ENCODE results near the gene RAB37. TPM values are rescaled to one million over a fixed set of nuclear protein-coding genes. Genes with fewer than 3 reads are reported as not detected.

The RAB37 gene
- total RNA-seq, 1 donor from 2014 or later: 0.32 TPM

DNA sequence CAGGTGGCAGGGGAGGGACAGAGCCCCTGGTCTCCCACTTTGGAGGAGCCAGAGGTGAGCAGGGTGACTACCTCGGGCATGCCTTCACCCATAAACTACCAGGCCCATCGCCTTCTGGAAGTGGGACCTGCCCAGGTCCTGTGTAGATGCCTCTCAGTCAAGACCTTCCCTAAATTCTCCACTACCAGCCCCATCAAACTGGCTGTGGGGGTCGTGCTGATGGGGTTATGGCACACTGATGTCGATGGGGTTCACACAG lies 5.8 kb upstream of the RAB37 start:
- Histone ChIP-seq H3K9me3 (no peaks in the 10 kb centered on the region), H3K4me1 (peaks cover 0 to 2% of the 10 kb centered on the region in 2 donors), H3K27ac (no peak overlapping the region), H3K36me3 (no peaks in the 10 kb centered on the region), H3K4me3 (no peak overlapping the region), H3K27me3 (peaks cover under 1% of the 10 kb centered on the region)
- TF ChIP-seq, protein P1, sequence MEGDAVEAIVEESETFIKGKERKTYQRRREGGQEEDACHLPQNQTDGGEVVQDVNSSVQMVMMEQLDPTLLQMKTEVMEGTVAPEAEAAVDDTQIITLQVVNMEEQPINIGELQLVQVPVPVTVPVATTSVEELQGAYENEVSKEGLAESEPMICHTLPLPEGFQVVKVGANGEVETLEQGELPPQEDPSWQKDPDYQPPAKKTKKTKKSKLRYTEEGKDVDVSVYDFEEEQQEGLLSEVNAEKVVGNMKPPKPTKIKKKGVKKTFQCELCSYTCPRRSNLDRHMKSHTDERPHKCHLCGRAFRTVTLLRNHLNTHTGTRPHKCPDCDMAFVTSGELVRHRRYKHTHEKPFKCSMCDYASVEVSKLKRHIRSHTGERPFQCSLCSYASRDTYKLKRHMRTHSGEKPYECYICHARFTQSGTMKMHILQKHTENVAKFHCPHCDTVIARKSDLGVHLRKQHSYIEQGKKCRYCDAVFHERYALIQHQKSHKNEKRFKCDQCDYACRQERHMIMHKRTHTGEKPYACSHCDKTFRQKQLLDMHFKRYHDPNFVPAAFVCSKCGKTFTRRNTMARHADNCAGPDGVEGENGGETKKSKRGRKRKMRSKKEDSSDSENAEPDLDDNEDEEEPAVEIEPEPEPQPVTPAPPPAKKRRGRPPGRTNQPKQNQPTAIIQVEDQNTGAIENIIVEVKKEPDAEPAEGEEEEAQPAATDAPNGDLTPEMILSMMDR (IDR thresholded peaks at IDR 0.05): no peak
- intact Hi-C loops (cut with DNase I): no loop called here
- no peak for DNase-seq (ENCODE audit: low spot score in 2 of 2)

DNA sequence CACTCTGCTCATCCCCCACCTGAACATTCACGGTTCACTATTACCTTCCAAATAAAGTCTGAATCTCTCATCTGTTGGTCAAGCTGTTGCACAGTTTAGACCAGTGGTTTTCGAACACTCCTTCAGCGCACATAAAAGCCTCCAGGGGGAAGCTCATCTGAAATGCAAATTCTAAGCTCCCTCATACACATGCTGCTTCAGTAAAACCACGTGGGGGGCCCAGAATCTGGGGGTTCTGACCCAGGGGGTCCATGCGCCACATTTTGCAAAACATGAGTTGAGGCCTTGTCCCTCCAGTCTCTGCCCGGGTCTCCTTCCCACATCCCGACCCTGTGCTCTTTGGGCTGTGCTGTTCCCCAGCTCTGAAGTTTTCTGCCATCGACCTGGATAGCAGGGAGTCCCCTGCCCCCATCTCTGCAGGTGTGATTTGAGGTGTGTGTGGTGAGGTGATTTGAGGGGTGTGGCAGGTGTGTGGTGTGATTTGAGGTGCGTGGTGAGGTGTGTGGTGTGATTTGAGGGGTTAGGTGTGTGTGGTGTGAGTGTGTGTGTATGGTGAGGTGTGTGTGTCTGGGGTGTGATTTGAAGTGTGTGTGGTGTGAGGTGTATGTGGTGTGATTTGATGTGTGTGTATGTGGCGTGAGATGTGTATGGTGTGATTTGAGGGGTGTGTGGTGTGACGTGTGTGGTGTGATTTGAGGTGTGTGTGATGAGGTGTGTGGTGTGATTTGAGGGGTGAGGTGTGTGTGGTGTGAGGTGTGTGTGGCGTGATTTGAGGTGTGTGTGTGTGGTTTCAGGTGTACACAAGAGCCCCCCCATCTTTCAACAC lies 4.8 kb upstream of the RAB37 start:
- intact Hi-C loops (cut with DNase I): no loop called here
- TF ChIP-seq, protein P1 (IDR thresholded peaks at IDR 0.05): no peak
- Histone ChIP-seq H3K9me3 (no peaks in the 10 kb centered on the region), H3K4me3 (no peak overlapping the region), H3K36me3 (no peaks in the 10 kb centered on the region), H3K27me3 (peaks cover 10% of the 10 kb centered on the region), H3K4me1 (peaks cover 4 to 10% of the 10 kb centered on the region in 2 donors), H3K27ac (no peak overlapping the region)
- no peak for DNase-seq (ENCODE audit: low spot score in 2 of 2)

DNA sequence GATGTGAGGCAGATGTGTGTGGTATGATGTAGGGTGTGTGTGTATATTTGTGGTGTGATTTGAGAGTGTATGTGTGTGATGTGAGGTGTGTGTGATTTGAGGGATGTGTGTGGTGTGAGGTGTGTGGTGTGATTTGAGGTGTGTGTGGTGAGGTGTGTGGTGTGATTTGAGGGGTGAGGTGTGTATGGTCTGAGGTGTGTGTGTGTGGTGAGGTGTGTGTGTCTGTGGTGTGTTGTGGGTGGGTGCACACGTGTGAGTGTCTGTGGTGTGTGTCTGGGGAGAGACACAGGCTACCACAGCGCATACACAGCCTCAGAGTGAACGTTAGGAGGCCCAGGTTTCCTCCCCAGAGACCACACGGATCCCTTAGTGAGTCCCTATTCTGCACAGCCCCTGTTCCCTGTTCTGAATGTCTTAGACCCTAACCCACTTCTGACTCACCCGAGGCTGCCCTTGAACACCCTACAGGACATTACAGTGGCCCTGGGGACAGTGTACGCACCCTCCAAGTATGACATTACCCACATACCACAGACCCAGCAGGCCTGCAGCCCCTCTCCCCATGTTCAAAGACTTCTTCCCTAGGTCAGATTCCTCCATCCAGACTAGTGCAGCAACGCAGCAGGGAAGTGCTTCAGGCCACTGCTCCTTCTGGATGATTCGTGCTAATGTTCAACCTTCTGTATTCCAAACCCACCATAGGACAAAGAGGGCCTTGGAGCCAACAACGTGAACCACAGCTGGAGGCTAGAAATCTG lies 3.5 kb upstream of the RAB37 start:
- Histone ChIP-seq H3K27ac (no peak overlapping the region), H3K9me3 (no peaks in the 10 kb centered on the region), H3K27me3 (peaks cover 10% of the 10 kb centered on the region), H3K4me3 (no peak overlapping the region), H3K36me3 (no peaks in the 10 kb centered on the region), H3K4me1 (peaks cover 4 to 17% of the 10 kb centered on the region in 2 donors)
- TF ChIP-seq, protein P1 (IDR thresholded peaks at IDR 0.05): no peak
- no peak for DNase-seq (ENCODE audit: low spot score in 2 of 2)
- intact Hi-C loops (cut with DNase I): no loop called here

DNA sequence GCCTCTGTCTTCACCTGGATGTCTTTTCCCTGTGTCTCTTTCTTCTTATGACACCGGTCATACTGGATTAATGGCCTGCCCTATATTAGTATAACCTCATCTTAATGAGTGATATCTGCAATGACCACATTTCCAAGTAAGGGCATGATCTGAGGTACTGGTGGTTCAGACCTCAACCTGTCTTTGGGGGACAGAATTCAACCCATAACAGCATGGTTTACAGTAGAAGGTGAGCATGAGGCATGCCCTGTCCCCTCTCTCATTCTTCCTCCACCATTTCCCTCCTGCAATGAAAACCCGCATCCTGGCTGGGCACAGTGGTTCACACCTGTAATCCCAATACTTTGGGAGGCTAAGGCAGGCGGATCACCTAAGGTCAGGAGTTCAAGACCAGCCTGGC lies 2.8 kb upstream of the RAB37 start:
- Histone ChIP-seq H3K4me1 (peaks cover 4 to 17% of the 10 kb centered on the region in 2 donors), H3K4me3 (no peak overlapping the region), H3K9me3 (no peaks in the 10 kb centered on the region), H3K36me3 (no peaks in the 10 kb centered on the region), H3K27ac (no peak overlapping the region), H3K27me3 (peaks cover 10% of the 10 kb centered on the region)
- intact Hi-C loops (cut with DNase I): no loop called here
- TF ChIP-seq, protein P1 (IDR thresholded peaks at IDR 0.05): no peak
- no peak for DNase-seq (ENCODE audit: low spot score in 2 of 2)

DNA sequence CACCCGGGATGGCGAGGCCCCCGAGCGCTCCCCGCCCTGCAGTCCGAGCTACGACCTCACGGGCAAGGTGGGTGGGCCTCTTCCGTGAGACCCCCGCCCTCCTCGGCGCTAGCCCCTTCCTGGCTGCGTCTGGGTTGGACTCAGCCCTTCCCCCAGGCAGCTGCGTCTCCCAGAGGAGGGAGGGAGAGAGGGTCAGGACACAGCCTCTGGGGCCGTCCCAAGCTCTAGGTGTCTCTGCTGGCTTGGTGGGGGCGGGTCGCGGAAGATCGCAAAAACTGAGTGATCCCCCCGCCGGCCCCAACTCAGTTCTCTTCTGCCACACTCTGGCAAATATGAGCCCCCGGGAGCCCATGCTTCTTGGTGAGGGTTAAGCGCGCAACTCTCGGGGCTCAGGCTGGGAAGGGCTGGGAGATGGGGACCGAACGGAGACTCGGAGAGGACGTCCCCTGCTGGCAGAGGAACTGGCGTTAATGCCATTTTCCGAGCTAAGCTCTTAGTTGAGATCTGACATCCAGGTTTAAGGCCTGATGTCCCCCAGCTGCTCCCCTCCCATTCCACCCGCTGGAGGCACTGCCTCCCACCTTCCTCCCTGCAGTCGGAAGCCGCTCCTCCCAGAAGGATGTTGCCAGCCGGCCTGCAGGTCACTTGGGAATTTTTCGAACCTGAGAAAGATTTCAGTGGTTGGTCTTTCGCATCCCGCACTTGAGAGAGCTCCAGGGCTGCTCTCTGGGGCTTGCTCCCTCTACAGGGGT lies 419 bp downstream of the RAB37 start:
- no peak overlapping the region for H3K27ac ChIP-seq
- peaks cover 10% of the 10 kb centered on the region for H3K27me3 ChIP-seq
- H3K36me3 ChIP-seq: no peaks in the 10 kb centered on the region
- peaks cover 4 to 17% of the 10 kb centered on the region in 2 donors for H3K4me1 ChIP-seq
- no peaks in the 10 kb centered on the region for H3K9me3 ChIP-seq
- intact Hi-C loops (cut with DNase I): no loop called here
- DNase-seq (ENCODE audit: low spot score in 2 of 2): no peak
- TF ChIP-seq, protein P1 (IDR thresholded peaks at IDR 0.05): peak in 2 of 3 experiments; percentile 9 to 18
- peak overlapping the region; percentile 29 to 57 for H3K4me3 ChIP-seq

Measured in ascending aorta (tissue), 2 donors.